Glutamatergic neuron (in vitro differentiated cells): ENCODE measurements around the gene GKAP1. TPM values are rescaled to one million over a fixed set of nuclear protein-coding genes. Genes with fewer than 3 reads are reported as not detected.
"Not testable (repeated sequence)": the region's sequence is repeated elsewhere in the genome, so short reads cannot be mapped to it uniquely, and the experiment has no call there.

ENCODE experiments used
- DNase-seq: peaks from one replicate; pipeline ENCODE4 v3.0.0; 2022
- H3K27ac Mint-ChIP-seq: one replicate; pipeline ENCODE4 v1.8.0; 2020; ENCODE audit warnings: mild to moderate bottlenecking, mixed read lengths, inconsistent platforms; ENCODE audit not compliant: unreplicated experiment
- H3K27me3 Mint-ChIP-seq: one replicate; pipeline ENCODE4 v1.8.0; 2020; ENCODE audit warnings: mild to moderate bottlenecking, moderate library complexity, mixed read lengths, inconsistent platforms; ENCODE audit not compliant: unreplicated experiment
- H3K36me3 Mint-ChIP-seq: one replicate; pipeline ENCODE4 v1.8.0; 2020; ENCODE audit warnings: mild to moderate bottlenecking, mixed read lengths, inconsistent platforms; ENCODE audit not compliant: unreplicated experiment
- H3K4me1 Mint-ChIP-seq: one replicate; pipeline ENCODE4 v1.8.0; 2020; ENCODE audit warnings: mild to moderate bottlenecking, low read depth, mixed read lengths, inconsistent platforms; ENCODE audit not compliant: unreplicated experiment
- H3K4me3 Mint-ChIP-seq: one replicate; pipeline ENCODE4 v1.8.0; 2020; ENCODE audit warnings: mild to moderate bottlenecking, mixed read lengths, inconsistent platforms; ENCODE audit not compliant: unreplicated experiment
- H3K9me3 Mint-ChIP-seq: one replicate; pipeline ENCODE4 v1.8.0; 2020; ENCODE audit warnings: mild to moderate bottlenecking, moderate library complexity, mixed read lengths, inconsistent platforms; ENCODE audit not compliant: unreplicated experiment
- CTCF ChIP-seq: fragments of 200-600 bp; sonication (generic); IDR thresholded peaks from one replicate; pipeline ENCODE4 v1.5.0; 2021; ENCODE audit not compliant: partially characterized antibody, unreplicated experiment
- total RNA-seq: library from RNA; stranded (reverse); fragmentation: NEBNext Ultra II Directional; extraction: Animal tissue kit (Norgen Biotek cat#: 25700); gene quantifications from one replicate; pipeline ENCODE4 v1.2.1, GENCODE V29; 2021; ENCODE audit not compliant: unreplicated experiment

Gene GKAP1
- total RNA-seq, 1 donor from 2014 or later, result 47.4 TPM

- no peak for DNase-seq
- Mint-ChIP-seq H3K27me3 (peaks cover 8% of the 10 kb centered on the region), H3K9me3 (peaks cover 16% of the 10 kb centered on the region), H3K27ac (peak overlapping the region; percentile 94), H3K4me3 (peak overlapping the region; percentile 95), H3K4me1 (peaks cover 16% of the 10 kb centered on the region), H3K36me3 (no peaks in the 10 kb centered on the region)
- no peak for TF ChIP-seq CTCF
Observed at GRCh38 chr9:83707518-83707767, 110.1 kb downstream of the GKAP1 start.

- peak; percentile 87 for DNase-seq
- Mint-ChIP-seq H3K27me3 (peaks cover 8% of the 10 kb centered on the region), H3K4me3 (peak overlapping the region; percentile 95), H3K27ac (peak overlapping the region; percentile 94), H3K9me3 (peaks cover 16% of the 10 kb centered on the region), H3K36me3 (no peaks in the 10 kb centered on the region), H3K4me1 (peaks cover 20% of the 10 kb centered on the region)
- TF ChIP-seq CTCF, result no peak
Observed at GRCh38 chr9:83706676-83707517, 110.7 kb downstream of the GKAP1 start.

GRCh38 chr9:83705219-83705651 lies 112.3 kb downstream of the GKAP1 start:
- H3K4me1 Mint-ChIP-seq, result peaks cover 33% of the 10 kb centered on the region
- H3K36me3 Mint-ChIP-seq, H3K27me3 Mint-ChIP-seq, DNase-seq: not testable (repeated sequence)
- peak overlapping the region; percentile 21 for H3K27ac Mint-ChIP-seq
- H3K4me3 Mint-ChIP-seq, result peak overlapping the region; percentile 95
- peaks cover 16% of the 10 kb centered on the region for H3K9me3 Mint-ChIP-seq

GRCh38 chr9:83701769-83702168 lies 115.8 kb downstream of the GKAP1 start:
- Mint-ChIP-seq H3K27ac (peak overlapping the region; percentile 1), H3K36me3 (no peaks in the 10 kb centered on the region), H3K27me3 (peaks cover 2% of the 10 kb centered on the region), H3K9me3 (peaks cover 4% of the 10 kb centered on the region), H3K4me3 (peak overlapping the region; percentile 1), H3K4me1 (peaks cover 34% of the 10 kb centered on the region)
- no peak for DNase-seq
- TF ChIP-seq CTCF, result no peak

GRCh38 chr9:83701286-83701685 lies 116.3 kb downstream of the GKAP1 start:
- H3K4me1 Mint-ChIP-seq, result peaks cover 34% of the 10 kb centered on the region
- no peak overlapping the region for H3K27ac Mint-ChIP-seq
- DNase-seq, result no peak
- no peaks in the 10 kb centered on the region for H3K36me3 Mint-ChIP-seq
- peaks cover 2% of the 10 kb centered on the region for H3K9me3 Mint-ChIP-seq
- no peaks in the 10 kb centered on the region for H3K27me3 Mint-ChIP-seq
- TF ChIP-seq CTCF, result no peak
- no peak overlapping the region for H3K4me3 Mint-ChIP-seq
